GM10266 (cell line): Measurements from ENCODE around the gene POPDC2.

Experiments used
- DNase-seq: peaks from one replicate; pipeline ENCODE4 v3.0.0; 2012; ENCODE audit errors: extremely low spot score
- CTCF ChIP-seq: IDR thresholded peaks from 2 replicates; pipeline ENCODE4 v1.5.1; 2012; ENCODE audit warnings: mild to moderate bottlenecking, low read depth; ENCODE audit not compliant: control insufficient read depth, insufficient read depth; ENCODE audit errors: missing control alignments

POPDC2 gene

GRCh38 chr3:119665954-119666559 is 5.7 kb upstream of the POPDC2 start:
- no peak for DNase-seq
- TF ChIP-seq CTCF: no peak

GRCh38 chr3:119664850-119665379 is 4.5 kb upstream of the POPDC2 start:
- no peak for TF ChIP-seq CTCF
- no peak for DNase-seq

GRCh38 chr3:119664370-119664769 is 4.0 kb upstream of the POPDC2 start:
- TF ChIP-seq CTCF: no peak
- no peak for DNase-seq

- no peak for DNase-seq
Measured at GRCh38 chr3:119663885-119664284, 3.5 kb upstream of the POPDC2 start.

GRCh38 chr3:119662604-119663373 is 2.4 kb upstream of the POPDC2 start:
- no peak for TF ChIP-seq CTCF
- no peak for DNase-seq

More at GRCh38 chr3:119663885-119664284, 3.5 kb upstream of the POPDC2 start:
- no peak for TF ChIP-seq CTCF

- TF ChIP-seq CTCF: no peak
Measured at GRCh38 chr3:119659606-119660291, 640 bp downstream of the POPDC2 start.

More at GRCh38 chr3:119659606-119660291, 640 bp downstream of the POPDC2 start:
- no peak for DNase-seq
